Astrocyte of the cerebellum (primary cell): ENCODE results near the gene SIKE1.

ENCODE experiments used
- DNase-seq: peaks from one replicate; pipeline ENCODE4 v3.0.0-alpha.2; 2011; ENCODE audit warnings: low read depth
- H3K4me3 ChIP-seq: 2 replicates; pipeline ENCODE4 v1.5.1; 2011; ENCODE audit warnings: mild to moderate bottlenecking, low read depth, low read length, moderate library complexity
- in situ Hi-C: cut with HindIII; loops from 2 replicates; pipeline ENCODE4 v1.10.0; 2017; ENCODE audit warnings: low sequenced_read_pairs
- TF ChIP-seq, protein P1 (sequence below): IDR thresholded peaks from 2 replicates; pipeline ENCODE4 v1.5.1; 2012; ENCODE audit warnings: low read length, low read depth, moderate library complexity, mild to moderate bottlenecking; ENCODE audit errors: missing control alignments

The SIKE1 gene

DNA sequence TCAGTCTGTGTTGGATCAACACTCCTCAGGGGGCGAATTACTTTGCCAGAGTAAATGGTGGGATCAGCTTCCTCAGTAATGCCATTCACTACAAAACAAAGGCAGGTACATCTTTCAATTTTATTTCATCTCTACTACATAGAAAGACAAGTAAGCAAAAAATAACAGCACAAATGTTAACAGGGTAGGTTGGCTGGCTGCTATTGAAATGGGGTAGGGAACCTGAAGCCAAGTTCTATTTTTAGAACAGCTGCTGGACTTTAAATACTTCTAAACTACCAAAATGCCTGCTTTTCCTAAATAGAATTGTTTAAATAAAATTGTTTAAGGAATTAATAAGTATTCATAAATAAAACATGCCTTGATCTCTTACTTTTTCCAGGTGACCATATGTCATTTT, 56.6 kb downstream of the SIKE1 start:
- no peak for DNase-seq
- TF ChIP-seq, protein P1, sequence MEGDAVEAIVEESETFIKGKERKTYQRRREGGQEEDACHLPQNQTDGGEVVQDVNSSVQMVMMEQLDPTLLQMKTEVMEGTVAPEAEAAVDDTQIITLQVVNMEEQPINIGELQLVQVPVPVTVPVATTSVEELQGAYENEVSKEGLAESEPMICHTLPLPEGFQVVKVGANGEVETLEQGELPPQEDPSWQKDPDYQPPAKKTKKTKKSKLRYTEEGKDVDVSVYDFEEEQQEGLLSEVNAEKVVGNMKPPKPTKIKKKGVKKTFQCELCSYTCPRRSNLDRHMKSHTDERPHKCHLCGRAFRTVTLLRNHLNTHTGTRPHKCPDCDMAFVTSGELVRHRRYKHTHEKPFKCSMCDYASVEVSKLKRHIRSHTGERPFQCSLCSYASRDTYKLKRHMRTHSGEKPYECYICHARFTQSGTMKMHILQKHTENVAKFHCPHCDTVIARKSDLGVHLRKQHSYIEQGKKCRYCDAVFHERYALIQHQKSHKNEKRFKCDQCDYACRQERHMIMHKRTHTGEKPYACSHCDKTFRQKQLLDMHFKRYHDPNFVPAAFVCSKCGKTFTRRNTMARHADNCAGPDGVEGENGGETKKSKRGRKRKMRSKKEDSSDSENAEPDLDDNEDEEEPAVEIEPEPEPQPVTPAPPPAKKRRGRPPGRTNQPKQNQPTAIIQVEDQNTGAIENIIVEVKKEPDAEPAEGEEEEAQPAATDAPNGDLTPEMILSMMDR, result no peak
- no peak overlapping the region for H3K4me3 ChIP-seq
- in situ Hi-C loops, result no loop called here

DNA sequence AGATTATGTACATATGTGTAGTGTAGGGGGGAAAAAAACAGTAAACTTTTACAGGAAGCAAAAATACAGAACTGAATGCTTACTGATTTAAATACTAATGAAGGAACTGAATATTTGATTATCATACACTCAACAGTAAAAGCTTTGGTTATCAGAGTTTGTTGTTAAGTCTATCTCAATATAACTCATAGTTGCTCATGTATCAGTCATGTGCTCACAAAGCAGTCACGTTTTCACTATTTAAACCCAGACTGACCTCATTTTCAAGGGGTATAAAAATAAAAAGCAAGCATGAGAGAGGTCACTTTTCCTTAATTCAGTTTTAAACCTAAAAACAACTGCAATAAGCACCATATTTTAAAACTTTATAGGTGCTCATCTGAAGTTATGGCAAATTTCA, 57.0 kb downstream of the SIKE1 start:
- no peak for DNase-seq
- TF ChIP-seq, protein P1, result no peak
- no peak overlapping the region for H3K4me3 ChIP-seq
- in situ Hi-C loops, result no loop called here

DNA sequence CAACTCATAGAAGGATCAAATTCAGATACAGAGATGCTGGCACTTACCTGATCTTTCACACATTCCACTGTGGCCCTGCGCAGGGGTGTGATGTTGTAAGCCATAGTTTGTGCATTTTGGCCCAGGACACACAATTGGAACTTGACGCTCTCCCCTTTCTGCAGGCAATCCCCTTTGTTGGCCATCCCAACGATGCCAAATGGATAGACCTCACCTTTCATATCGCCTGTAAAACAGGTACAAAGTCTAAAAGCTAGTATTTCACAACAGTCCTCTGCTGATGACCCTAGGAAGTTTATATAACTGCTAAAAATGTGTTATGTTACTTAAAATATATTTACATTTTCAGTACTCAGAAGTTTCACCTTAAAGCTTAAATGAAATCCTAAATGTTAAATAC, 60.0 kb downstream of the SIKE1 start:
- TF ChIP-seq, protein P1, result no peak
- in situ Hi-C loops, result no loop called here
- H3K4me3 ChIP-seq, result no peak overlapping the region
- no peak for DNase-seq
